ENCODE results near the gene CLIC6. TPM values are rescaled to one million over a fixed set of nuclear protein-coding genes. Genes with fewer than 3 reads are reported as not detected.
A peak's percentile ranks its signal among the peaks of the same experiment; 100 is the strongest.
"Not testable (repeated sequence)": the region's sequence is repeated elsewhere in the genome, so short reads cannot be mapped to it uniquely, and the experiment has no call there.

Gene CLIC6
- total RNA-seq, 1 donor from 2014 or later: 30.3 TPM

- no peak for DNase-seq (ENCODE audit: low spot score)
Measured at GRCh38 chr21:34651642-34652041, 17.2 kb upstream of the CLIC6 start.

- no peak for DNase-seq (ENCODE audit: low spot score)
Measured at GRCh38 chr21:34653522-34653921, 15.3 kb upstream of the CLIC6 start.

GRCh38 chr21:34661848-34662247 lies 6.9 kb upstream of the CLIC6 start:
- DNase-seq (ENCODE audit: low spot score): no peak

GRCh38 chr21:34667761-34668160 lies 1.0 kb upstream of the CLIC6 start:
- no peak for DNase-seq (ENCODE audit: low spot score)

GRCh38 chr21:34669149-34669879 lies 520 bp downstream of the CLIC6 start:
- DNase-seq (ENCODE audit: low spot score): no peak

- DNase-seq (ENCODE audit: low spot score): not testable (repeated sequence)
Measured at GRCh38 chr21:34669880-34670219, 1.1 kb downstream of the CLIC6 start.

GRCh38 chr21:34670220-34670961 lies 1.6 kb downstream of the CLIC6 start:
- DNase-seq (ENCODE audit: low spot score): no peak

GRCh38 chr21:34670962-34671348 lies 2.2 kb downstream of the CLIC6 start:
- DNase-seq (ENCODE audit: low spot score): no peak

- DNase-seq (ENCODE audit: low spot score): no peak
Measured at GRCh38 chr21:34671462-34671861, 2.7 kb downstream of the CLIC6 start.

GRCh38 chr21:34671891-34672290 lies 3.1 kb downstream of the CLIC6 start:
- DNase-seq (ENCODE audit: low spot score): no peak

- no peak for DNase-seq (ENCODE audit: low spot score)
Measured at GRCh38 chr21:34673006-34673405, 4.2 kb downstream of the CLIC6 start.

GRCh38 chr21:34674468-34674867 lies 5.7 kb downstream of the CLIC6 start:
- no peak for DNase-seq (ENCODE audit: low spot score)

- DNase-seq (ENCODE audit: low spot score): no peak
Measured at GRCh38 chr21:34675871-34676270, 7.1 kb downstream of the CLIC6 start.

GRCh38 chr21:34679051-34679450 lies 10.3 kb downstream of the CLIC6 start:
- DNase-seq (ENCODE audit: low spot score): no peak

- no peak for DNase-seq (ENCODE audit: low spot score)
Measured at GRCh38 chr21:34684174-34684876, 15.5 kb downstream of the CLIC6 start.

- no peak for DNase-seq (ENCODE audit: low spot score)
Measured at GRCh38 chr21:34687065-34687464, 18.3 kb downstream of the CLIC6 start.

GRCh38 chr21:34687745-34688144 lies 19.0 kb downstream of the CLIC6 start:
- no peak for DNase-seq (ENCODE audit: low spot score)

- no peak for DNase-seq (ENCODE audit: low spot score)
Measured at GRCh38 chr21:34688145-34688544, 19.4 kb downstream of the CLIC6 start.

GRCh38 chr21:34688715-34689114 lies 19.9 kb downstream of the CLIC6 start:
- DNase-seq (ENCODE audit: low spot score): no peak

- DNase-seq (ENCODE audit: low spot score): peak; percentile 62
Measured at GRCh38 chr21:34690041-34690792, 21.4 kb downstream of the CLIC6 start.

GRCh38 chr21:34690793-34691175 lies 22.0 kb downstream of the CLIC6 start:
- no peak for DNase-seq (ENCODE audit: low spot score)

GRCh38 chr21:34691390-34692032 lies 22.7 kb downstream of the CLIC6 start:
- DNase-seq (ENCODE audit: low spot score): no peak

Data from mucosa of gallbladder (tissue), 1 donor.